GM10248 (cell line): Measurements from ENCODE around the gene POU4F3.

Experiments used
- CTCF ChIA-PET: fragments of 300-600 bp; sonication (Branson Sonifier 250); formaldehyde crosslinking; extraction: SDS; loops from one replicate; lab custom pipeline; 2021; ENCODE audit warnings: antibody characterized with exemption; lab: Yijun Ruan, JAX
- POLR2A ChIA-PET: fragments of 350-650 bp; sonication (Branson Sonifier 250); formaldehyde crosslinking; extraction: SDS; loops from one replicate; lab custom pipeline; 2020; ENCODE audit warnings: antibody characterized with exemption; lab: Yijun Ruan, JAX
- DNase-seq: peaks from one replicate; pipeline ENCODE4 v3.0.0; 2012; ENCODE audit errors: extremely low spot score
- TF ChIP-seq, protein P1 (sequence below): IDR thresholded peaks from 2 replicates; pipeline ENCODE4 v1.5.1; 2012; ENCODE audit warnings: mild to moderate bottlenecking, low read depth; ENCODE audit errors: extremely low read depth, missing control alignments, control extremely low read depth

Gene POU4F3

DNA sequence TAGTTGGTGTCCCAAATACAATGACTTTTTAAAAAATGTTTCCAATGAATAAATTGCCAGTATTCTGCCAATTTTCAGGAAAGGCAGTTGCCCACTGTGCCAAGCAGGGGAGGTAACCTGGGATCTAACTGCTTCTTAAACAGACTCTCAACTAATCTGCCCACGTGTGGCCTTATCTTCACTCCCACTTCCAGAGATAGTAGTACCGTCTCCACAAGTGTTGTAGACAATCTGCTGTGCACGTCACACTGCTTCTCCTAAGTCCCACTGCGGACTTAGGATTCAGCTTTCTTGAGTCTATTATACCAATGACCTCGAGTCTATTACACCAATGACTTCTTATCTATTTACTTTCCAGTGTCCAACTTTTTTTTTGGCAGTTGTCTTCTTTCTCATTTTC is 21.2 kb downstream of the POU4F3 start:
- ChIA-PET CTCF (no interaction called here), POLR2A (no interaction called here)
- no peak for DNase-seq
- TF ChIP-seq, protein P1, sequence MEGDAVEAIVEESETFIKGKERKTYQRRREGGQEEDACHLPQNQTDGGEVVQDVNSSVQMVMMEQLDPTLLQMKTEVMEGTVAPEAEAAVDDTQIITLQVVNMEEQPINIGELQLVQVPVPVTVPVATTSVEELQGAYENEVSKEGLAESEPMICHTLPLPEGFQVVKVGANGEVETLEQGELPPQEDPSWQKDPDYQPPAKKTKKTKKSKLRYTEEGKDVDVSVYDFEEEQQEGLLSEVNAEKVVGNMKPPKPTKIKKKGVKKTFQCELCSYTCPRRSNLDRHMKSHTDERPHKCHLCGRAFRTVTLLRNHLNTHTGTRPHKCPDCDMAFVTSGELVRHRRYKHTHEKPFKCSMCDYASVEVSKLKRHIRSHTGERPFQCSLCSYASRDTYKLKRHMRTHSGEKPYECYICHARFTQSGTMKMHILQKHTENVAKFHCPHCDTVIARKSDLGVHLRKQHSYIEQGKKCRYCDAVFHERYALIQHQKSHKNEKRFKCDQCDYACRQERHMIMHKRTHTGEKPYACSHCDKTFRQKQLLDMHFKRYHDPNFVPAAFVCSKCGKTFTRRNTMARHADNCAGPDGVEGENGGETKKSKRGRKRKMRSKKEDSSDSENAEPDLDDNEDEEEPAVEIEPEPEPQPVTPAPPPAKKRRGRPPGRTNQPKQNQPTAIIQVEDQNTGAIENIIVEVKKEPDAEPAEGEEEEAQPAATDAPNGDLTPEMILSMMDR, result no peak

GRCh38 chr5:146363161-146363874 is 24.7 kb downstream of the POU4F3 start:
- TF ChIP-seq, protein P1, result no peak
- POLR2A ChIA-PET, result no interaction called here
- no peak for DNase-seq
- CTCF ChIA-PET, result interaction anchor here (2.0 kb wide), 1 partner anchor 11 kb away, joined by 5 read pairs; no protein-coding TSS in a partner anchor

DNA sequence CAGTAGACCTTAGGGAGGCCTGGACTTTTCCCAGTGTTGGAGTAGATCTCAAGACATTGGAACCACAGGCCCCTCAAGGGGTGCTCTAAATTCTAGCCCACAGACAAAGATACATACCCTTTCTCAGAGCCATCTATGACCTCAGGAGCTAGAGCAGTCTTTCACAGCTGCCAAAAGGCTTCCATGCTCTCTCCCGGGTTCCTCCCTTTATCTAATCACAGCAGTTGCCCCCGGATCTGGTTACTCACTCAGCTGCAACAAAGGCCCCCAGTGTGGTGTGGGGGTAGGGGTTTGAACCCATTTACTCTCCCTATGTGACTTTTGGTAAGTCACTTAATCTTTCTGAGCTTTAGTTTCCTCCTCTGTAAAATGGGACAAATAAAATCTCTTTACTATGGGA is 27.0 kb downstream of the POU4F3 start:
- CTCF ChIA-PET, result no interaction called here
- POLR2A ChIA-PET, result no interaction called here
- DNase-seq, result no peak
- TF ChIP-seq, protein P1, result no peak

- TF ChIP-seq, protein P1, result no peak
- ChIA-PET CTCF (no interaction called here), POLR2A (no interaction called here)
Observed at GRCh38 chr5:146366904-146367303, 28.3 kb downstream of the POU4F3 start.

GRCh38 chr5:146368137-146368536 is 29.5 kb downstream of the POU4F3 start:
- DNase-seq, result no peak
- ChIA-PET CTCF (no interaction called here), POLR2A (no interaction called here)
- TF ChIP-seq, protein P1, result no peak

More at GRCh38 chr5:146366904-146367303, 28.3 kb downstream of the POU4F3 start:
- DNase-seq, result no peak

DNA sequence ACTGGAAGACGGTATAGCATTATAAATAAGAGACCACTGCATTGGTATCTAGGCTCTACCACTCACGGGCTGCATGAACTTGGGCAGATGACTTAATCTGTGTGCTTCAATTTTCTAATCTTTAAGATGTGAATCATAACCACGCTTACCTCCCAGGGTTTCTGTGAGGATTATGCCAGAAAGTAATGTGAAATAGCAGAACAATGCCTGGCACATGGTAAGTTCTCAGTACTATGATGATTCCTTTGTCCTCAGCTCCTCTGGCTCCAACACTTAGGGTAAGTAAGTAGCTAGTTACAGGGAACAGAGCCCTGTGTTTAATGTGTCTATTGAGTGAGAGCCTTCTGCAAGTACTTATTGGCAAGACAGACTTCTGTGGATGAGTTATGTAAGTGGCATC is 31.1 kb downstream of the POU4F3 start:
- POLR2A ChIA-PET, result no interaction called here
- CTCF ChIA-PET, result no interaction called here
- no peak for DNase-seq
- TF ChIP-seq, protein P1, result no peak
